Heart right ventricle (tissue), 16 donors: ENCODE data around the gene IL21R. TPM values are rescaled to one million over a fixed set of nuclear protein-coding genes. Genes with fewer than 3 reads are reported as not detected.

Experiments
- ATAC-seq, 8 donors: fragments of 200-7000 bp; cut with Tn5 transposase; one replicate each; pipeline ENCODE4 v1.9.1; 2020; ENCODE audit warnings: mild to moderate bottlenecking in 8 of 8, moderate library complexity in 8 of 8, moderate number of reproducible peaks in 1 of 8
- DNase-seq, 2 donors: peaks; one replicate each; pipeline ENCODE4 v3.0.0-alpha.2; 2020
- H3K27ac ChIP-seq, 10 donors: fragments of 200-600 bp; sonication (generic) in 2 of 10; one replicate each; pipeline versions ENCODE4 v1.5.0 to v1.8.0; 2020 to 2022; ENCODE audit warnings: mild to moderate bottlenecking in 3 of 10
- H3K27me3 ChIP-seq, 7 donors: fragments of 200-600 bp; one replicate each; pipeline ENCODE4 v1.8.0; 2021 to 2022; ENCODE audit warnings: mild to moderate bottlenecking in 2 of 7
- H3K36me3 ChIP-seq, 9 donors: fragments of 200-600 bp; sonication (generic) in 1 of 9; one replicate each; pipeline versions ENCODE4 v1.5.0 to v1.8.0; 2020 to 2022; ENCODE audit warnings: mild to moderate bottlenecking in 2 of 9
- H3K4me1 ChIP-seq, 9 donors: fragments of 200-600 bp; sonication (generic) in 1 of 9; one replicate each; pipeline versions ENCODE4 v1.5.0 to v1.8.0; 2020 to 2022; ENCODE audit warnings: mild to moderate bottlenecking in 4 of 9
- H3K4me3 ChIP-seq, 10 donors: fragments of 200-600 bp; sonication (generic) in 2 of 10; one replicate each; pipeline versions ENCODE4 v1.5.0 to v1.8.0; 2020 to 2022; ENCODE audit warnings: mild to moderate bottlenecking in 7 of 10, moderate library complexity in 2 of 10
- H3K9me3 ChIP-seq, 11 donors: fragments of 200-600 bp in 10 of 11; sonication (generic) in 2 of 11; one replicate each; pipeline versions ENCODE4 v1.5.0 to v1.8.0; 2013 to 2022; ENCODE audit warnings: mild to moderate bottlenecking in 2 of 11, control low read depth in 1 of 11, moderate library complexity in 1 of 11
- WGBS, 2 donors: extraction: QIAGEN DNeasy Blood & Tissue Kit; methylation state at CpG; one replicate each; pipeline ENCODE4 v1.1.7; 2013; ENCODE audit warnings: inconsistent platforms in 1 of 2; 5-methylcytosine and 5-hydroxymethylcytosine counted together
- intact Hi-C, 10 donors: fragments of 100-400 bp; cut with DNase I; formaldehyde crosslinking; loops; one replicate each; pipeline versions ENCODE4 v1.11.1 to v1.14.2; 2022
- polyA plus RNA-seq, 2 donors: library from polyadenylated mRNA; stranded (reverse); fragments of 200-250 nt; gene quantifications; one replicate each; pipeline ENCODE4 v1.2.3, GENCODE V29; 2013
- total RNA-seq, 10 donors: library from RNA; stranded (reverse); fragmentation: NEBNext Ultra II Directional in 3 of 10; extraction: Animal tissue kit (Norgen Biotek cat#: 25700) in 3 of 10; gene quantifications; one replicate each; pipeline versions ENCODE4 v1.2.1 to v1.2.4, GENCODE V29; 2021 to 2023
- TF ChIP-seq, protein P1 (sequence below), 9 donors: fragments of 200-600 bp; sonication (generic) in 2 of 9; IDR thresholded peaks; one replicate each; pipeline versions ENCODE4 v1.5.0 to v1.8.0; 2021 to 2022; ENCODE audit warnings: antibody characterized with exemption in 9 of 9, mild to moderate bottlenecking in 5 of 9, moderate library complexity in 1 of 9
- donor health status: Arrhythmogenic right ventricular cardiomyopathy.
- donor health status: ischemic (EF 13 %, LVEDD 7.1; RV severe dilation, severe dysfunction).
- donor health status: healthy with polysubstance abuse.
- donor health status: DM: no; HTN: yes; CAD: no.
- donor health status: DM: no; HTN: no; CAD: no.
- donor health status: ischemic (EF 25% LVEDD 6.9; RV normal size, moderate dysfunction).
- donor health status: ischemic (EF 25% LVEDD 5.7; RV mildly dilated, moderate dysfunction).
- donor health status: healthy.
- donor health status: DM: yes; HTN: yes; CAD: no.
- donor health status: Ischemic cardiomyopathy.
- donor health status: ischemic (EF 35%, LVEDD 5.7; RV mildly dilated, moderate dysfunction).
- donor health status: nonischemic (EF 11% LVEDD 7.7; RV severe dilation, severe dysfunction).
- donor health status: DM: yes; HTN: yes; CAD: no.
- donor health status: PGD.
- donor health status: ischemic (EF 29% LVEDD 5.4; RV normal size, mild dysfunction).
- donor health status: nonischemic (EF 23%, LVEDD 6.1; RV moderate dilation, normal function).

The IL21R gene
- total and polyA plus RNA-seq, 12 donors: 0.06 to 3.6 (median 0.14) TPM; not detected in 2

DNA sequence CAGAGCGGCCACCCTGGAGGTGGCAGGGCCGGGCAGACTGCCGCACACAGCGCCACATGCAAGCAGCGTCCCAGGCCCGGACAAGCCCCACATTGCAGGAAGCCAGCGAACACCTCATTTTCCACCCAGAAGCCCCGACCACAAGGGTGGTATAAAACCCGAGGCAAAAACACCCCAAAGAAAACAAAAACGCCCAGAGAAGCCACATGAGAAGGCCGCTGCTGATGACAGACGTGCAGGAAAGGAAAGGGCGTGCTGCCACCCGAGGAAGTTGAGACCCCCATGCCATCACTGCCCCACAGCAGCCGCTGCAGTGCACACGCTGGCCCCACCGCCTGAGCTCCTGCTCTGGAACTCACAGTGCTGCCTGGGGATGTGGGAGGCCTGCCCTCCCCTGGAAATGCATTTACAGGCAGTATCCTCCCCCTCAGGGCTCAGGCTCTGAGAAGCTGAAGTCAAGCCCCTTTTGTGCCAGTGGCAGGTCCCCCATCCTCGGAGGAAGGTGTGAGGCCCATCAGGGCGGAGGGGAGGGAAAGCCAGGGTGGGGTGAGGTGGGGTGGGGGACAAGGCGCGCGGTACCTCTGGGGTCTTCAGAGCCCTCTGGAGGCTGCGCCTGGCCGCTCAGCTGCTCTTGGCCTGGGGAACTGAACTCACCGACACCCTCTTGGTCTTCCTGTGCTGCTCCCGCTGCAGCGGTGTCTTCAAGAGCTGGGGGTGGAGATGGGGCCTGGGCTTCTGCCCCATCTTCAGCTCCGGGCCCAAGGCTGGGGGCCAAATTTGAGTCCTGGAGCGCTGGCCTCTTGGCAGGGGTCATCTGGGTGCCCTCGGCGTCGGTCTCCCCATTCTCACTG, 62.0 kb downstream of the IL21R start:
- peaks cover 3 to 100% (median 72%) of the 10 kb centered on the region in 9 donors for H3K36me3 ChIP-seq
- DNase-seq (no peak), ATAC-seq (no peak)
- no peaks in the 10 kb centered on the region for H3K27me3 ChIP-seq
- TF ChIP-seq, protein P1, sequence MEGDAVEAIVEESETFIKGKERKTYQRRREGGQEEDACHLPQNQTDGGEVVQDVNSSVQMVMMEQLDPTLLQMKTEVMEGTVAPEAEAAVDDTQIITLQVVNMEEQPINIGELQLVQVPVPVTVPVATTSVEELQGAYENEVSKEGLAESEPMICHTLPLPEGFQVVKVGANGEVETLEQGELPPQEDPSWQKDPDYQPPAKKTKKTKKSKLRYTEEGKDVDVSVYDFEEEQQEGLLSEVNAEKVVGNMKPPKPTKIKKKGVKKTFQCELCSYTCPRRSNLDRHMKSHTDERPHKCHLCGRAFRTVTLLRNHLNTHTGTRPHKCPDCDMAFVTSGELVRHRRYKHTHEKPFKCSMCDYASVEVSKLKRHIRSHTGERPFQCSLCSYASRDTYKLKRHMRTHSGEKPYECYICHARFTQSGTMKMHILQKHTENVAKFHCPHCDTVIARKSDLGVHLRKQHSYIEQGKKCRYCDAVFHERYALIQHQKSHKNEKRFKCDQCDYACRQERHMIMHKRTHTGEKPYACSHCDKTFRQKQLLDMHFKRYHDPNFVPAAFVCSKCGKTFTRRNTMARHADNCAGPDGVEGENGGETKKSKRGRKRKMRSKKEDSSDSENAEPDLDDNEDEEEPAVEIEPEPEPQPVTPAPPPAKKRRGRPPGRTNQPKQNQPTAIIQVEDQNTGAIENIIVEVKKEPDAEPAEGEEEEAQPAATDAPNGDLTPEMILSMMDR (IDR thresholded peaks at IDR 0.05): no peak
- H3K4me1 ChIP-seq: peaks cover 4 to 27% (median 21%) of the 10 kb centered on the region in 9 donors
- H3K27ac ChIP-seq: peak overlapping the region in 1 of 10 donors; percentile 80
- intact Hi-C loops: no loop called here
- WGBS, 2 donors: 90 to 96% methylated on average over 32 of the region's 32 CpGs
- peak overlapping the region in 1 of 10 donors; percentile 18 for H3K4me3 ChIP-seq
- H3K9me3 ChIP-seq: no peaks in the 10 kb centered on the region

DNA sequence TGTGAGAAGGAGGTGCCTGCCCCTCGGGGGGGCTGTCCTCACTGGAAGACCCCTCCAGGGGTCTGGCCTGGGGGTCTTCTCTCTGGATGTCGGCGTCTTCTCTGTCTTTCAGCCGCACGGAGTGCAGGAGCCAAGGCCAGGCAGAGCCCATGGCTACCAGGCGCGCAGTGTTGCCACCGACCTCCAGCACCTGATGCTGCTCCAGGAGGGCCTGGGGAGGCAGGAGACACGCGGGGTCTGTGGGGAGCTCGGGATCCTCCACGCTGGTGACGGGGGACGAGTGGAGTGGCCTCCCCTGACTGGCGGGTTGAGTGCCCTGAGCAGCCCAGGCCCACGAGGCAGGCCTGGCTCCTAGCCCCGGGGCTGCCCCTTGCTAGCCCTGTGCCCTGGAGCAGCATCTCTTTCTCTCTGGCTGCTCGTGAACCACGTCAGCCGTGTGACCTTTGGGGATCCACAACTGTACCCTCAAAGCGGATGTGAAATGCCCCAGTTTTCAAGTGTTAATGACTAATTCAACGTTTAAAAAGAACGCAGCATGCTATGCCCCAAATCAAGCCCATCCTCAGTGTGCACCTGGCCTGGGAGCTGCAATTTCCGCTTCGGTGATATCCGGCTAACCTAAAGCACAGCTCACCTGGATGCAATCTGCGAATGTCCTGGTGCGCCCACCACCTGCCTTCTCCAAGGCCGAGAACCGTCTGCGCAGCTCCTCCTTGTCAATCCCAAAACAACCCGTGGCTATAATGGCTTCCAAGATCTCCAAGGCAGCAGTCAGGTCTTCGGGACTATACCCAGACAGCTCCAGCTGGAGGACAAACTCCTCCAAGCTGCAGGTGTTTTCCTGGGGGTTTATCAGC, 62.9 kb downstream of the IL21R start:
- Histone ChIP-seq H3K27ac (peak overlapping the region in 1 of 10 donors; percentile 80), H3K9me3 (no peaks in the 10 kb centered on the region), H3K36me3 (peaks cover 3 to 100% (median 81%) of the 10 kb centered on the region in 9 donors), H3K4me1 (peaks cover 4 to 23% (median 21%) of the 10 kb centered on the region in 9 donors), H3K27me3 (no peaks in the 10 kb centered on the region), H3K4me3 (peak overlapping the region in 1 of 10 donors; percentile 18)
- 91 to 93% methylated on average over 33 of the region's 33 CpGs for WGBS, 2 donors
- DNase-seq (no peak), ATAC-seq (peak in 1 of 8 donors; percentile 16)
- intact Hi-C loops: no loop called here
- TF ChIP-seq, protein P1 (IDR thresholded peaks at IDR 0.05): no peak

DNA sequence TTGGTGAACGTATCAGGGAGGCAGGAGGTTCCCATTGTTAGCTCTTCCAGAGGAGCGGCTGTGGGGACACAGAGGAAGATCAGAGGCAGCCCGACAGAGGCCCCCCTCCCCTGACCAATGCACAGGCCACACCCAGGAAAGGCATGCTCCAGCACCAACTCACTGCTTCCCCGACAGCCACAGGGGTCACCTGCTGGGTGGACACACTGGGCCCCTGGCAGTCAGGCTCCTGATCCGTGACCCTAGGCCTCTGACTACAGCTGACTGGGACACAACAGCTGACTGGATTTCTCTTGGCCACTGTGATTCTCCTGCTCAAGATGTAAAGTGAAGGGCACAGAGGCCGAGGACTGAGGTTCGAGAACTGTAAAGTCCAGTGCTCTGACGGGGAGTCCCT, 63.5 kb downstream of the IL21R start:
- TF ChIP-seq, protein P1 (IDR thresholded peaks at IDR 0.05): no peak
- Histone ChIP-seq H3K27me3 (no peaks in the 10 kb centered on the region), H3K27ac (no peak overlapping the region), H3K4me3 (no peak overlapping the region), H3K9me3 (no peaks in the 10 kb centered on the region), H3K36me3 (peaks cover 3 to 100% (median 87%) of the 10 kb centered on the region in 9 donors), H3K4me1 (peaks cover 4 to 19% (median 16%) of the 10 kb centered on the region in 9 donors)
- DNase-seq (no peak), ATAC-seq (no peak)
- WGBS, 2 donors: 73 to 80% methylated on average over 8 of the region's 8 CpGs
- intact Hi-C loops: no loop called here

DNA sequence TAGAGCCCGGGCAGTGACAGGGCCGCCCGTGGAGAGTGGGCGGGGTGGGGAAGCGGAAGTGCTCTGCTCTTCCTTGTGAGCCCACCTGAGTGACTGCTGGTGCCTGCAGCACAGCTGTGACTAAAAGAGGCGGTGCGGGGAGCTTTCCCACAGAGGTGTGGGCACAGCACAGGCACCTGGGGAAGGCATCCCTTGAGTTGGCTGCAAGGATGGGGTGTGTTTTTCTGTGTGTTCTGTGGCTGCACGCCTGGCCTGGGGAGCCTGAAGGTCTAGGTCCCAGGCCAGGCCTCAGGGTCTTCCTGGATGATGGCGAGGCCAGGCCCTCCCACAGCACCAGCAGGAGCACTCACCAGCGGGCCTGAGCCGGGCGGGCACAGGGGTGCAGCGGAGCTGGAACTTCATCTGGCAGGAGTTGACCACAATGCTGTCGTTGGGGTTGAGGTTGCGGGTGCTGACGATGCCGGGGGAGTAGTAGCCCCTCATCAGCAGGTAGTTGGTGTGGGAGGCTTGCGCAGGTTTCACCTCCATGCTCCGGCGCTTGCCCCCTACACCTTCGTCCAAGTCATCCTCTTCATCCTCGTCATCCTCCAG, 67.1 kb downstream of the IL21R start:
- TF ChIP-seq, protein P1 (IDR thresholded peaks at IDR 0.05): no peak
- DNase-seq: no peak
- peaks cover 0 to 100% (median 82%) of the 10 kb centered on the region in 9 donors for H3K36me3 ChIP-seq
- ATAC-seq: no peak
- H3K4me3 ChIP-seq: no peak overlapping the region
- no peak overlapping the region for H3K27ac ChIP-seq
- no peaks in the 10 kb centered on the region for H3K27me3 ChIP-seq
- intact Hi-C loops: no loop called here
- H3K9me3 ChIP-seq: no peaks in the 10 kb centered on the region
- 94 to 96% methylated on average over 22 of the region's 22 CpGs for WGBS, 2 donors
- peaks cover 0 to 11% (median 0%) of the 10 kb centered on the region in 9 donors for H3K4me1 ChIP-seq
